COLO668 (cell line): Measurements from ENCODE around the gene ANO1.

Experiments used
- DNase-seq: peaks from one replicate; lab custom pipeline; 2025; ENCODE audit not compliant: unreplicated experiment; lab: John Stamatoyannopoulos, UW

The ANO1 gene

DNA sequence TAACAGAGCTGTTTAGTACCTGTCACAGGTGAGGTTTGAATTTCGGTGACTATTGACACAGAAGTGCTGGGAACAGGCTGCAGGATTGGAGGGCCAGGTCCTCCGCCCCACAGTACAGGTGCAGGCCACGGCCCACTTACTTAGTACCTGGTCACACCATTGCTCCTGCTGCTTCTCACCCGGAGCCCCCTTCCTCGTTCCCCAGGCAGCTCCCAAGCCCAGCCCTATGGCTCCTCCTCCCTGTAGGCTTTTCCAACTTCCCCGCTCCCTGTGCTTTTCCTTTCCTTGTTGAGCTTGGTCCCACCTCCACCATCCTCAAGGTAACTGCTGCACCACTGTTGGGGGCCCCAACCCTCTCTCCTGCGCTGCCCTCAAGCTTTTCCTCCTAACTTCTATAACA lies 27.9 kb upstream of the ANO1 start:
- no peak for DNase-seq

DNA sequence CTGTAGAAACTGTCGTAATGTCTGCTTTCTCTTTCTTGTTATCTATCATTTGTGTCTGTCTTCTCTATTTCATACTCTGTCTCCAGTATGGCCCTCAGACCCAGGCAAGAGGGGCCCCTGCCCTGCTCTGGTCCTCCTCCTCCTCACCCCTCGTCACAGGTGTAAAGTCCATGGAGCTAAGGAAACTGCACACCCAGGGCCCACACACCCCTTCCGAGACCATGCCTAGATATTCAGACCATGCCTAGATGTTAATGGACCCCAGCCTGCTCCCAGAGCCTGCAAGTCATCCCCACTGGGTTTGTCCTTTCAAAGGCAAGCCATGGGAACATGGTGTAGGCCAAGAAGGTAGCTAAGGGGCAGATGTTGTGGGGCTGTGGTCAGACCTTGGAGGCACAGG lies 24.1 kb upstream of the ANO1 start:
- DNase-seq, result no peak

DNA sequence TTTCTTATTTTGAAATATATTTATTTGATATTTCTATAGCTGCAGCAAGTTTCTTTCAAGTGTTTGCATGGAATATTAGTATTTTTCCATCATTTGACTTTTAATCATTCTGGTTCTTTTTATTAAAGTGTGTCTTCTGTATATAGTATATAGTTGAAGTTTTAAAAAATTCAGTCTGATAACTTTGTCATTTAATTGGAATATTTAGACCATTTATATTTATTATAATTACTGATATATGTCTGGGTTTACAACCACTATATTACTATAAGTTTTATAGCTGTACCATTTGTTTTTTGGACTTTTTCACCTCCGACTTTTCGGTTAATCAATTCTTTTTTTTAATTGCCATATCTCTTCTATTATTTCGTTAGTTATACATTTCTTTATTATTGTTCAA lies 22.7 kb upstream of the ANO1 start:
- DNase-seq, result no peak

DNA sequence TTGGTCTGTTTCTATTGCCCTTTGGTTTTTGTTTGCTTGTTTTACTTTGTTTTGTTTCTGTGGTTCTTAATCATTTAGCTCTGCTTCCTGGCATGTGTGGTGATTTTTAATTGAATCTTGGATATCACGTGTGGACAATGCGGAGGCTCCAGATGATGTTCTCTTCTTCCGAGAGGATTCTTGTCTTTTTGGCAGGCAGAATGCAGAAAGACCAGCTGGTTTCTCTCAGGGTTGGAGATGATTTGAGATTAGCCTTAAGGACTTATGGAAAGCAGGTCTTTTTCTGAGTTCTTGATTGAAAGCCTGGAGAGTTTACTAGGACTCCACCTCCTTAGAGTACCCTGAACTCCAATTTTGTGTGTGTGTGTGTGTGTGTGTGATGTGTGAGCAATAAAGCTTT lies 21.0 kb upstream of the ANO1 start:
- no peak for DNase-seq

DNA sequence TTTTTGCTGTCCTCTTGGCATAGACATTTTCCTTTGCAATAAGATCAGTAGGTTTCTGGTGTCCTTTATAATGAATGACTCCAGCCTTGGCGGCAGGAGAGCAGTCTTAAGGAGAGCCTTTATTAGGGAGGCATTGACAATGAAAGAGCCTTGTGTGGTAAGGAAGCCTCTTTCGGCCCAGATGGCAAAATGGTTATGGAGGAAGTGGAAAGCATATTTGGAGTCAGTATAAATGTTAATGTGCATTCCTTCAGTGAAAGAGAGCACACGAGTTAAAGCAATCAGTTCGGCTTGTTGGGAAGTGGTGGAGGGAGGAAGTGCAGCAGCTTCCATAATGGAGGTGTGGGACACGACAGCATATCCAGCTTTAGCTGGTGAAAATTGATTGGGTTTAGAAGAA lies 18.1 kb upstream of the ANO1 start:
- DNase-seq, result no peak

DNA sequence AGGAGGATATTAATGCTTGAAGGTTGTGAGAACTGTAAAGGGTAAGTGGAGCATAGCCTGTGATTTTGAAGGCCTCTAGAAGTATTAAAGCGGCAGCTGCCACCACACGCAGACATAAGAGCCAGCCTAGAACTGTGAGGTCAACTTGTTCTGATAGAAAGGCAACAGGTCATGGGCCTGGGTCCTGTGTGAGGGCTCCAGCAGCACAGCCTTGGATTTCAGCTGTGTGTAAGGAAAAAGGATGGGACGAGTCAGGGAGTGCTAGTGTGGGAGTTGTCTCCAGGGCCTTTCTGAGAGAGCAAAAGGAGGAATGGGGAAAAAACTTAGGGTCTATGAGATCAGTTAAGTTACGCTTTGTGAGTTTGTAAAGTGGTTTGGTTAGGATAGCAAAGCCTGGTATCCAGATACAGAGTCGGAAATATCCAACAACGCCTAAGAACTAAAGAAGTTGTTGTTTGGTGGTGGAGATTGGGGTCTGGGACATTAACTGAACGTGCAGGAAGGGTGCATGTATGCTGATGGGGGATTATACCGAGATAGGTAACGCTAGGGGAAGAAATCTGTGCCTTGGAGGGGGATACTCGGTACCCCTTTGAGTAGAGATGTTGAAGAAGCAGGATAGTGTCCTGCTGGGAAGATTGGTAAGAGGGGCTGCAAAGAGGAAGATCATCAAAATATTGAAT lies 17.4 kb upstream of the ANO1 start:
- DNase-seq, result no peak

DNA sequence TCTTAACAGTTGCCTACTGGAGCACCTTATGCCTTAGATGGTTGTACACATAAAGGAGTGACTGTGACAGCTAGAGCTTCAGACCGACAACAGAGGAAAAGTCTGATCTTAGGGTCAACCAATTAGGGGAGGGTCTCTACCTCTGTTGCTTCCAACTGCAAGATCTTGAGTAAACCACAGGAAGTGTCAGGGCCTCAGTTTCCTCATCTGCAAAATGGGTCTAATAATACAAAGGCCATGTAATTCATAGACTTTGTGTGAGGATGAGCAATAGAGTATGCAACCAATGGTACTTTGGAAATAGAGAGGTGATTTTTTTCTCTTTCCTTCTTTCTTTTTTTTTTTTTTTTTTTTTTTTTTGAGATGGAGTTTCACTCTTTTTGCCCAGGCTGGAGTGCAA lies 16.4 kb upstream of the ANO1 start:
- no peak for DNase-seq

DNA sequence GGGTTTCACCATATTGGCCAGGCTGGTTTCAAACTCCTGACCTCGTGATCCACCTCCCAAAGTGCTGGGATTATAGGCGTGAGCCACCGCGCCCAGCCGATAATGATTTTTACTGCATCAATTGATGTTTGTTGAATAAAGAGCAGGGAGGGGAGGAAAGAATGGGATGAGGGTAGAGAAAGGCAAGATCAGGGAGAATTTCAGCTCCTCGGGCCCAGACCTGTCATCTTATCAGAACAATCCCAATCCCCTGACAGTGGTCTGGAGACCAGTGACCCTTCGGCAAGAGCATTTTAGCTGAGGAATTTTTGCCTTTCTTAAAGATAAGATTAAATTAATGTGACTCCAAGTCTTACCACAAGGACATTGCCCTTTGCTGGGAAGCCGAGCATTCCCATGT lies 15.0 kb upstream of the ANO1 start:
- DNase-seq, result no peak

DNA sequence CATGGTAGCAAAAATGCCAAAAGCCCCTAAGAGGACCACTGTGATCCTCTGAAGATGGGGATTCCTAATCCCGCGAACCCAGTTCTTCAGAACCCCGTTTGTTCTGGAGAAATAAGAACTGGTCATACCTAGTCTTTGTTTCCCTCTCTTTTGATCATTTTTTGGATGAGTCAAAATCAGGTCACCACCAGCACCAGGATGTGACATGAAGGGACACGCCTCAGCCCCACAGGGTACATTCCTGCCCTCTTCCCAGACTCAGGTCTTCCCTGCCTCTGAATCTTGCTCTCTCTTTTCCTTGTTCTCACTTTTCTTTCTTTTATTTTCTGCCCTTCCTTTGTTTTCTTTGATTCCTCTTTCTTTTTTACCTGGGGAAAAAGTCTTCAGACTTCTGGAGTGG lies 14.6 kb upstream of the ANO1 start:
- no peak for DNase-seq

DNA sequence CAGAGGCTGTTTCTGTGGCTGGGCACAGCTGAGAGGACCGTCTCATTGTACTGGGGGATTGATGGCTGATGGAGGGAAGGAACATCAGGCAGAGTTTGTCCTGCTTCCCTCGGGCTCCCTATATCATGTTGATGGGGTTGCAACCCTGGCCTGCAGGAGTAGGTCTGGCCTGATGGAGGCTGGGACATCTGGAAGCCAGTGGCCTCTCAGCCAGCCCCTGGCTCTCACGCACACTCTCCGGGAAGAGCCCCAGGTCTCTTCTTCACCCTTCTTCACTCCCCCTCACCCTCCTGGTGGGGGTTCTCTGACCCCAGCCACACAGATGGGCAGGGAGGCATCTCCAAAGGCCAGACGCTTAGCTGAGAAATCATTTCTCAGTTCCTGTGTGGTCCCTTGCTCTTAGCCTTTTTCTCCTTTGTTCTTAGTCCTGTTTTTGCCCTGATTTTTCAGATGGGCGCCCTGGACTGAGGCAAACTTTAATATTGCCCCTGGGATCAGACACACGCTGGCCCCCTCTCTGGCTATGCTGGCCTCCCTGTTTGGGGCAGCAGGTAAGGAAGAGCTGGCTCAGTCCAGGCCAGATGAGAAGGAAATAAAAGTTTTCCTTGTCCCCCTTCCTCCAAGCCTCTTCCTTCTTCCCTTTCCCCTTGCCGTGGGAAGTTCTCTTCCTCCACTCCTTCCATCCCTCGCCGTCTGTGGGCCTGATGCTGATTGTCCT lies 13.9 kb upstream of the ANO1 start:
- no peak for DNase-seq

DNA sequence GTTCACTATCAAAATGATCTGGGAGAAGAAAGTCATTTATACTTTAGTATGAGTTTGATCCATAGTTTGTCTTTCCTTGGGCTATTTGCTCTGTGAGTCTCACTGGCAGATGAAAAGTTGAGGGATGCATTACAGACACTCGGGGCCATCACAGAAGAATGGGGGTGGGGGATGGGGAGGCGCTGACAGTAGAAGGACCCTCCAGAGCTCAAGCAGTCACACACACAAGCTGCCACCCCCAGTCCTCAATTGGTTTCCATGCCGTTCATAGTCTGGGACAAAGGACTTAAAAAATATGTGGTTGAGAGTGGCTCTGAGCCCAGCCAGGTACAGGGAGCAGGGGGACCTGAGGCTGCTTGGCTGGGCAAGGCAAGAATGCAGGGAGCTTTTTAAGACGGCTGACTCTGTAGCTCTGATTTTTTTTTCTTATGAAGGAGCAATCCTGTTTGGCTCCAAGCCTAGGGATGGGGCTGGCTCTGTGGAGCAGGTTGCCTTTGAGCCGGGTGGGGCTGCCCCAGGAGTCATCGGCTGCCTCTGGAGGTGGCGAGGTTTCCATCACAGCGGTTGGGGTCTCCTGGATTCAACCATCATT lies 13.3 kb upstream of the ANO1 start:
- DNase-seq, result no peak

DNA sequence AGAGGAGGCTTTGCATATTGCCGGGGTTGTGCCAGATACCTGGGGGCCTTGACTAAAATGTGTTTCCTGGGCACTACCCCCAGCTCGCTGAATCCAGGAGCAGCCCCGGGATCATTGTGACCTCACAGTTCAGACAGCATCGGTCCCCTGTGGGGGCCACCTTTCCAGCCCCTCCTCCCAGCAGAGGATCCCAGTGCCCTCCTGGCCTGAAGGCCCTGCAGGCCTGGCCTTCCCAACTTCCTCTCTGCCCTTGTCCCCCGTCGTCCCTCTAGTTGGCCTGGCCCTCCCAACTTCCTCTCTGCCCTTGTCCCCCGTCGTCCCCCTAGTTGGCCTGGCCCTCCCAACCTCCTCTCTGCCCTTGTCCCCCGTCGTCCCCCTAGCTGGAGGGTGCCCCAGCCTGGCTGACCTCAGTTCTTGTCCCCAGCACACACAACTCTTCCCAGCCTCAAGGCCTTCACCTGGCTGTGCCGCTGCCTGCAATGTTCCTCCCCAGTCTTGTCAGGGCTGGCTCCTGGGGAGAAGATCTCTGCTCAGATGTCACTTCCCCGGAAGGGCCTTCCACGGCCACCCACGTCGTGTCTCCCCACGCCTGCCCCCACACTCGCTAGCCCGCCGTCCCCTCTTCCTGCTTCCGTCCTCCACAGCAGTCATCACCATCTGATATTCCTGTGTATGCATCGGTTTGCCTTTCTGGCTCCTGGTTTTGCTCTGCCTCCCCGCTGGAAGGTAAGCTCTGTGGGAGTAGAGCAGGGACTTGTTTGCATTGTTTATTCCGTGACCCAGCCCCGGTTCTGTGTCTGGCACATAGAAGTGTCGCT lies 12.6 kb upstream of the ANO1 start:
- no peak for DNase-seq

DNA sequence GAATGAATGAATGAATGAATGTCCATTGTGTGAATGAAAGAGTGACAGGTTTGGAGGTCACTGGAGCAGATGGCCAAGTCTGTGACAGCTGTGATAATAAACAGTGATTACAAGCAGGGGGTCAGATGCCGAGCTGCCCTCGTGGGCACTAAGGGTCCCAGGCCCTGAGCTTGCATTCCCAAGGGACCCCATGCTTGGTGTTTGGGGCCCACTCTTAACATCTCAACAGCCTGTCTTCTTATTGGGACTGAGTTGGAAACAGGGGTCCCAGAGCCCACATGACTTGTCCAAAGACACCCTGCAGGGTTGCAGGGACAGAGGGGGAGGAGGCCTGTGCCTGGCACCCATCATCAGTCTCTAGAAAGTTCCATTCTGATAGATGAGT lies 12.0 kb upstream of the ANO1 start:
- DNase-seq, result no peak

DNA sequence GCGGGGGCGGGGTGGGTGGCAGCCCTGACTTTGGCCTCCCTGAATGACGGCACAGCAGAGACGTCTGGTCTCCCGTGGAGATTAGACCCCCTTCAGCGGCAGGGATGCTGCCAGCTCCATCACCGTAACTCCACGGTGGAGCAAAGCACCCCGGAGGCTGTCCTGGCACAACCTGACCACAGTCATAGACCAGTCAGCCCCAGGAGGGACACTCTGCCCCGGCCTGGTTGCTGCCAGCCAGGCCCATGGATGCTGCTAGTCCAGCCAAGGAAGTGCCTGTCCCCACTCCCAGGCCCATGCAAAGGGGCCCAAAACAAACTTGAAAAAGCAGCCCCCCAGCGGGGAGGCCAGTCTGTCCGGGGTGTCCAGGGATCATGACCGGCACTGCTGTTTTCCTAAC lies 11.5 kb upstream of the ANO1 start:
- no peak for DNase-seq

DNA sequence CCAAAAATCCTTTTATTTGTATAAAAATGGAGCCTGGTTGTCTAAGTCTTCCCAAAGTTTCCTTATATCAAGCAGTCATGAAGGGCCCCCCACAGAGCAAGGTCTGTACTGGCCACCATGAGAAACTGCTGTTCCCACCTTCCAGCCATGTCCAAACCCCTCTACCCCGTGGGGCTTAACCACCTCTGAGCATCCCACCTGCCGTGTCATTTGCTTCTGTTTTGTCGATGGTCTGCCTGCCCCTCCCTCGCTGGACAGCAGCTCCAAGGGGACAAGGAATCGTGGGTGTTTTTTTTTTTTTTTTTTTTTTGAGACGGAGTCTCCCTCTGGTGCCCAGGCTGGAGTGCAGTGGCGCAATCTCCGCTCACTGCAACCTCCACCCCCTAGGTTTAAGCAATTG lies 11.1 kb upstream of the ANO1 start:
- DNase-seq, result no peak

DNA sequence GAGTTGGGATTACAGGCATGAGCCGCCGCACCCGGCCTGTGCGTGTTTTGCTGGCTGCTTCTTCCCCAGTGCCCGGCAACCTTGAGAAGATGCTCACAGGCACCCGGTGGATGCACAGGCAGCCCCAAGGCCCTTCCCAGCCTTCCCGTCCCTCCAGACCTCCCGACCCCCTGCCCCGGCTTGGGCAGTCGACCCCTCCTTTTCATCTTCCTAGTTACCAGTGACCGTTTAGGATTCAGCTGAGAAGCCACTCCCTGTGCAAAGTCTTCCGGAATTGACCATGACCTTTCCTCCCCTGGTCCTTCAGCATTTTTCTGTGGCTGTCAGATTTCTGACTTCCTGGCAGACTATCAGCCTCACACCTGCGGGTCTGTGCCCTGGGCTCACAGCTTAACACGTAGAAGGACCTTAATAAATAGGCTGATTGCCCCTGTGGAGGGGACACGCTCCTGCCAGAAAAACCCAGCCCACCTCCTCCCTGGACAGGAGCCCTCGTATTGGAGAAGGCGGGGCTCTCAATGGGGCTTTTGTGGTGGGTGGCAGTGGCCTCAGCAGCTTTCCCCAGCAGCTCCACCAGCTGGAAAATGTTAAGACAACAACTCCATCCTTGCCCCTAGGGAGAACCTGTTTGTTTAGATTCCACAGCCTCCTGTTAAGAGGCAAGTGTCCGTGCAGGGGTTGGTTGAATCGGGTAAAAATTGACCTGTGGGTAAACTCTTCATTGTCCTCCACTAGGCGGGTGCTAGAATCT lies 10.4 kb upstream of the ANO1 start:
- no peak for DNase-seq

DNA sequence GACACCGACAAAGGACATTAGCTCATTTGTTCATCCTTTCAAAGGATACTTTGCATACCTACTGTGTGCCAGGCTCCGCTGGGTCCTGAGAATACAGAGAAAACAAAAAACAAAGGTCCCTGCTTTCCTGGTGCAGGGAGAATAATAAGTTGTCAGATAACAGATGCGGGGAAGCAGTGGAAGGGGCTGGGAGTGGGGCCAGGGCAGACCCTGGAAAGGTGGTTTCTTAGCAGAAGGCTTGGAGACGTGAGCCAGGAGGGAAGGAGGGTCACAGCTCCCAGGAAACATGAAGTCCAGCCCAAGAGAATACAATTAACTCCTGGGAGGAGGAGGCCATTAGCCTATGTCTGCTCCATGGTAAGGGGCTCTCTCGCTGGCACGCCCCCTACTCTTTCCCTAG lies 9.8 kb upstream of the ANO1 start:
- no peak for DNase-seq

DNA sequence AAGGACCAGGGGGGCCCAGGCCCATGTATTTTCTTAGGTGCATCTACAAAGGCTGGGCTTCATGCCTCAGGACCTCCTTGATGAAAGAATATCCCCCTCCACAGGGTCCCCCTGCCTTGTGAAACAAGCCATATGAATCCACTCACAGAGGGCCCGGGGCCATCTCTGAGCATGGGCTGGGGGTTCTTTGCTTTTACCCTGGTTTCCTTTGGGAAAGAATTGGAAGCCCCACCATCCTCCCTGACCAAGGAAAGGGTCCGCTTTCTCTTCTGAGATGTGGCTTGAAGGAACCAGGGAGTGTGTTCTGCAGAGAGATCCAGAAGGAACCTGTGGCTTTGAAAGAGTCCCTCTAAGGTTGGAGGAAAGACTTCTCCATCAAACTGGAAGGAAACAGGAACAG lies 9.2 kb upstream of the ANO1 start:
- DNase-seq, result no peak

DNA sequence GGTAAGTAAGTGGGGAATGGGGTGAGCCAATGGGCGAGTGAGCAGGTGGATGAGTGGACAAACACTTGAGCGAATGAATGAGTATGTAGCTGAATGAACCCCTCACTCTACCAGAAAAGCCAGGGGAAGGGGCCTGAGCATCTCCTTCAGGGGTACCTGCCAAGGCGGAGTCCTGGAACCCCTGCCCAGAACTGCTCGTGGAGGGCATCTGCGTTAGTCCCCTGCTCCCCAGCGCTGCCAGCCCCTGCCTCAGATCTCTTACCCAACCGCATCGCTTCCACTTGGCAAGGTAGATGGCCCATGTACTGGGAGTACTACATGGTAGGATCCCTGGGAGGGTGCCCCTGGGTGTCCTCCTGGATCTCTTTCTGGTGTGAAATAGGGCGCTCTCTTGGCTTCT lies 7.4 kb upstream of the ANO1 start:
- DNase-seq, result no peak

DNA sequence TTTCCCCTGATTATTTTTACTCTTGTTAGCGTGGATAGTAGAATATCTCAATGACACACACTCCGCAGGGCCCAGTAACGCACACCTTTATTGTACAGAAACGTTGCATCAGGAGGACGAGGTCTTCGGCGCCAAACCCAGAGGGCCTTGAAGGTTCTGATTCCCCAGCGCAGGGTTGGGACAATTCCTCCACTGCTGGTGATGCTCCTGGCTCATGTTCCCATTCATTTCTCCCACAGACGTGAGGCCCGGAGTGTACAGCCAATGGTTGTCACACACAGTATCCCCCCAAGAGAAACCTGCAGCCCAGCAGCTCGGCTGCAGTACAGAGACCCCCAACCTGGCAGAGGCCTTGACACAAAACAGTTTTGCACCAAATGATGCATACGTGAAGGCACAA lies 6.1 kb upstream of the ANO1 start:
- DNase-seq, result no peak

DNA sequence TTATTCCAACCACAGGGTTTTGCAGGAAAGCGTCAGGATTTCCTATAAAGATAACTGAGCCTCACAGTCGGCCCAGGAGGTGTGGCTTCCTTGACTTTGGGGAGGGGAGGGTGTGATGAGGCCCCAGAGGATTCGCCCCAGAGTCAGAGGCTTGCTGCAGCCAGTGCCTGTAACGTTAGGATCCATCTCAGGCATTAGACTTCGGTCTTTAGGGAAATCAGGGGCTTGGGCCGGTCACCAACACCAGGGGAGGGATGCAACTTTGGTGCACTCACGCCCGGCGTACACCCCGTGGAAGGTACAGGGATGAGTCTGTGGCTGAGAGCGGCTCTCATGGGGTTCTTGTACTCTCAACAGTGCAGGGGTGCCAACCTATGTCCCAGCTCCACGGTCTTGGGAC lies 5.7 kb upstream of the ANO1 start:
- DNase-seq, result no peak
